ENCODE data around the gene ACSF2.

GRCh38 chr17:50392621-50393020 is 33.4 kb upstream of the ACSF2 start:
- no peak for TF ChIP-seq CTCF (IDR thresholded peaks at IDR 0.05; ENCODE audit: extremely low read depth in 1 of 2, insufficient read depth in 1 of 2, low read depth in 1 of 2, low read length in 2 of 2)
- no peak for TF ChIP-seq POLR2A (IDR thresholded peaks at IDR 0.05; ENCODE audit: low read depth, low read length)
- TF ChIP-seq POLR2AphosphoS5 (IDR thresholded peaks at IDR 0.05; ENCODE audit: insufficient read depth, low read depth, low read length): no peak
- TF ChIP-seq EZH2 (IDR thresholded peaks at IDR 0.05; ENCODE audit: borderline replicate concordance, low read depth, low read length, severe bottlenecking): no peak
- TF ChIP-seq MAX (IDR thresholded peaks at IDR 0.05; ENCODE audit: insufficient read depth, insufficient read length): no peak
- no peak for TF ChIP-seq JUN (IDR thresholded peaks at IDR 0.05; ENCODE audit: borderline replicate concordance, insufficient read depth, insufficient read length, low read depth)
- no peak for TF ChIP-seq MYC (IDR thresholded peaks at IDR 0.05; ENCODE audit: low read depth, low read length)
- no peak for TF ChIP-seq FOS (IDR thresholded peaks at IDR 0.05; ENCODE audit: borderline replicate concordance, insufficient read depth, low read length)

Data from endothelial cell of umbilical vein (primary cell).